Activated CD4-positive, alpha-beta T cell treated with anti-CD3 and anti-CD28 coated beads for 36 hours (primary cell): ENCODE measurements around the gene TSSC4. TPM values are rescaled to one million over a fixed set of nuclear protein-coding genes. Genes with fewer than 3 reads are reported as not detected.
A peak's percentile ranks its signal among the peaks of the same experiment; 100 is the strongest.

Experiments used
- ATAC-seq: fragments of 200-7000 bp; cut with Tn5 transposase; one replicate; pipeline ENCODE4 v1.10.0; 2021; ENCODE audit warnings: mild to moderate bottlenecking, moderate library complexity
- CTCF ChIA-PET: fragments of 350-600 bp; sonication (Branson Sonifier 250); formaldehyde crosslinking; loops from one replicate; lab custom pipeline; 2021; ENCODE audit warnings: antibody characterized with exemption; lab: Charles Lee
- POLR2A ChIA-PET: fragments of 350-600 bp; sonication (Branson Sonifier 250); formaldehyde crosslinking; loops from one replicate; lab custom pipeline; 2021; ENCODE audit warnings: antibody characterized with exemption, inconsistent platforms; lab: Charles Lee
- DNase-seq: peaks from one replicate; pipeline ENCODE4 v3.0.0-alpha.2; 2020
- H3K27ac Mint-ChIP-seq: one replicate; pipeline ENCODE4 v1.8.0; 2021; ENCODE audit warnings: mixed read lengths
- H3K27me3 Mint-ChIP-seq: one replicate; pipeline ENCODE4 v1.8.0; 2021; ENCODE audit warnings: mixed read lengths
- H3K36me3 Mint-ChIP-seq: one replicate; pipeline ENCODE4 v1.8.0; 2021; ENCODE audit warnings: low read depth, mixed read lengths
- H3K4me1 Mint-ChIP-seq: one replicate; pipeline ENCODE4 v1.8.0; 2021; ENCODE audit warnings: mixed read lengths
- H3K4me3 Mint-ChIP-seq: one replicate; pipeline ENCODE4 v1.8.0; 2021; ENCODE audit warnings: mild to moderate bottlenecking, moderate library complexity, mixed read lengths
- H3K9me3 Mint-ChIP-seq: one replicate; pipeline ENCODE4 v1.8.0; 2021; ENCODE audit warnings: low read depth, mixed read lengths
- intact Hi-C, 2 experiments: fragments of 100-400 bp; cut with DNase I in 1 of 2; cut with micrococcal nuclease in 1 of 2; formaldehyde crosslinking; loops; one replicate each; pipeline versions ENCODE4 v1.14.2 to v1.15.1; 2022 to 2024; cut with DNase I, micrococcal nuclease
- total RNA-seq, 2 experiments: library from RNA; stranded (reverse); gene quantifications; one replicate each; pipeline ENCODE4 v1.2.3, GENCODE V29; 2021

The TSSC4 gene
- total RNA-seq, 2 experiments from 2014 or later, result 19.8 to 38.4 TPM

- Mint-ChIP-seq H3K4me3 (no peak overlapping the region), H3K27me3 (no peaks in the 10 kb centered on the region), H3K4me1 (no peaks in the 10 kb centered on the region), H3K27ac (no peak overlapping the region), H3K36me3 (no peaks in the 10 kb centered on the region), H3K9me3 (no peaks in the 10 kb centered on the region)
- ATAC-seq (no peak), DNase-seq (no peak)
- intact Hi-C loops, result no loop called here
- ChIA-PET CTCF (no interaction called here), POLR2A (no interaction called here)
Observed at GRCh38 chr11:2413742-2414579, 13.4 kb downstream of the TSSC4 start.

- intact Hi-C loops, result no loop called here
- no peak overlapping the region for H3K27ac Mint-ChIP-seq
- ChIA-PET POLR2A (no interaction called here), CTCF (no interaction called here)
- no peaks in the 10 kb centered on the region for H3K9me3 Mint-ChIP-seq
- DNase-seq (no peak), ATAC-seq (no peak)
- no peaks in the 10 kb centered on the region for H3K36me3 Mint-ChIP-seq
- no peaks in the 10 kb centered on the region for H3K27me3 Mint-ChIP-seq
- H3K4me1 Mint-ChIP-seq, result no peaks in the 10 kb centered on the region
- H3K4me3 Mint-ChIP-seq, result no peak overlapping the region
Observed at GRCh38 chr11:2414616-2415015, 14.1 kb downstream of the TSSC4 start.

GRCh38 chr11:2415171-2415570, 14.6 kb downstream of the TSSC4 start:
- intact Hi-C loops, result no loop called here
- DNase-seq (no peak), ATAC-seq (no peak)
- ChIA-PET CTCF (no interaction called here), POLR2A (no interaction called here)
- Mint-ChIP-seq H3K27ac (no peak overlapping the region), H3K36me3 (no peaks in the 10 kb centered on the region), H3K27me3 (no peaks in the 10 kb centered on the region), H3K9me3 (no peaks in the 10 kb centered on the region), H3K4me3 (no peak overlapping the region), H3K4me1 (no peaks in the 10 kb centered on the region)

GRCh38 chr11:2415601-2416380, 15.2 kb downstream of the TSSC4 start:
- no peaks in the 10 kb centered on the region for H3K4me1 Mint-ChIP-seq
- ATAC-seq (no peak), DNase-seq (no peak)
- H3K9me3 Mint-ChIP-seq, result no peaks in the 10 kb centered on the region
- no peaks in the 10 kb centered on the region for H3K36me3 Mint-ChIP-seq
- ChIA-PET CTCF (no interaction called here), POLR2A (no interaction called here)
- intact Hi-C loops, result no loop called here
- no peak overlapping the region for H3K27ac Mint-ChIP-seq
- H3K4me3 Mint-ChIP-seq, result no peak overlapping the region
- no peaks in the 10 kb centered on the region for H3K27me3 Mint-ChIP-seq

GRCh38 chr11:2416765-2417164, 16.2 kb downstream of the TSSC4 start:
- DNase-seq, result no peak
- intact Hi-C loops, result no loop called here
- no peak overlapping the region for H3K27ac Mint-ChIP-seq
- no peak overlapping the region for H3K4me3 Mint-ChIP-seq
- no peaks in the 10 kb centered on the region for H3K9me3 Mint-ChIP-seq
- CTCF ChIA-PET, result interaction anchor here (5.1 kb wide), 1 partner anchor 113 kb away, joined by 102 read pairs; the partner anchor contains the start of genes C11orf21 and TSPAN32
- no peaks in the 10 kb centered on the region for H3K4me1 Mint-ChIP-seq
- POLR2A ChIA-PET, result no interaction called here
- no peak for ATAC-seq
- H3K27me3 Mint-ChIP-seq, result no peaks in the 10 kb centered on the region
- H3K36me3 Mint-ChIP-seq, result no peaks in the 10 kb centered on the region

GRCh38 chr11:2417856-2418692, 17.5 kb downstream of the TSSC4 start:
- CTCF ChIA-PET, result interaction anchor here (0.7 to 5.1 kb wide), 7 partner anchors 17 to 224 kb away, joined by 3 to 102 read pairs (median 5); partner anchors contain the start of genes C11orf21, TSPAN32 and TSSC4

GRCh38 chr11:2418693-2419360, 18.3 kb downstream of the TSSC4 start:
- ATAC-seq (no peak), DNase-seq (no peak)
- Mint-ChIP-seq H3K36me3 (no peaks in the 10 kb centered on the region), H3K27ac (no peak overlapping the region), H3K9me3 (no peaks in the 10 kb centered on the region), H3K27me3 (no peaks in the 10 kb centered on the region), H3K4me1 (no peaks in the 10 kb centered on the region), H3K4me3 (no peak overlapping the region)
- CTCF ChIA-PET, result interaction anchor here (0.8 to 5.1 kb wide), 15 partner anchors 18 to 469 kb away, joined by 3 to 102 read pairs (median 6); partner anchors contain the start of genes C11orf21, TSPAN32 and TSSC4
- intact Hi-C loops, result loop anchor here (1.0 kb wide), 2 partner anchors 19 to 222 kb away; partner anchors contain the start of gene TSSC4 (in 1 of the 2)
- POLR2A ChIA-PET, result no interaction called here

More at GRCh38 chr11:2417856-2418692, 17.5 kb downstream of the TSSC4 start:
- intact Hi-C loops, result no loop called here
- no peaks in the 10 kb centered on the region for H3K4me1 Mint-ChIP-seq
- H3K4me3 Mint-ChIP-seq, result no peak overlapping the region
- no peaks in the 10 kb centered on the region for H3K36me3 Mint-ChIP-seq
- H3K27me3 Mint-ChIP-seq, result no peaks in the 10 kb centered on the region
- no peaks in the 10 kb centered on the region for H3K9me3 Mint-ChIP-seq
- POLR2A ChIA-PET, result no interaction called here
- no peak overlapping the region for H3K27ac Mint-ChIP-seq
- no peak for DNase-seq
- no peak for ATAC-seq

GRCh38 chr11:2419638-2420501, 19.3 kb downstream of the TSSC4 start:
- Mint-ChIP-seq H3K4me3 (no peak overlapping the region), H3K36me3 (no peaks in the 10 kb centered on the region), H3K4me1 (no peaks in the 10 kb centered on the region), H3K27ac (no peak overlapping the region), H3K9me3 (no peaks in the 10 kb centered on the region), H3K27me3 (no peaks in the 10 kb centered on the region)
- CTCF ChIA-PET, result interaction anchor here (0.5 to 5.1 kb wide), 32 partner anchors 10 to 468 kb away, joined by 3 to 102 read pairs (median 4); partner anchors contain the start of genes C11orf21, CD81, TSPAN32 and TSSC4
- POLR2A ChIA-PET, result no interaction called here
- intact Hi-C loops, result loop anchor here (1.0 to 2.0 kb wide), 6 partner anchors 20 to 254 kb away; partner anchors contain the start of gene TSSC4 (in 1 of the 2)
- DNase-seq, result peak; percentile 79
- peak; percentile 56 for ATAC-seq

- ChIA-PET CTCF (interaction anchor here (0.5 to 5.1 kb wide), 31 partner anchors 11 to 617 kb away, joined by 3 to 102 read pairs (median 4); partner anchors contain the start of genes C11orf21, CD81, TSPAN32 and TSSC4), POLR2A (interaction anchor here (0.6 kb wide), 1 partner anchor 479 kb away, joined by 3 read pairs; no protein-coding TSS in a partner anchor)
- H3K4me1 Mint-ChIP-seq, result no peaks in the 10 kb centered on the region
- intact Hi-C loops, result loop anchor here (1.0 to 2.0 kb wide), 5 partner anchors 115 to 254 kb away; no protein-coding TSS in a partner anchor
- no peaks in the 10 kb centered on the region for H3K36me3 Mint-ChIP-seq
- no peaks in the 10 kb centered on the region for H3K27me3 Mint-ChIP-seq
- peak; percentile 85 for DNase-seq
- ATAC-seq, result peak; percentile 96
- H3K27ac Mint-ChIP-seq, result no peak overlapping the region
- no peak overlapping the region for H3K4me3 Mint-ChIP-seq
- no peaks in the 10 kb centered on the region for H3K9me3 Mint-ChIP-seq
Observed at GRCh38 chr11:2420502-2421225, 20.1 kb downstream of the TSSC4 start.
